NCI-H2029 treated with DMSO at 0.1 percent for 48 hours (cell line): ENCODE data around the gene TMC4.

Experiments
- DNase-seq: peaks from one replicate; lab custom pipeline; 2025; lab: John Stamatoyannopoulos, UW

TMC4 gene

GRCh38 chr19:54155694-54156093, 17.3 kb downstream of the TMC4 start:
- DNase-seq: no peak

GRCh38 chr19:54154603-54155345, 18.2 kb downstream of the TMC4 start:
- DNase-seq: no peak

GRCh38 chr19:54153731-54154326, 19.1 kb downstream of the TMC4 start:
- no peak for DNase-seq

- no peak for DNase-seq
Measured at GRCh38 chr19:54152878-54153524, 20.0 kb downstream of the TMC4 start.

- no peak for DNase-seq
Measured at GRCh38 chr19:54152267-54152666, 20.7 kb downstream of the TMC4 start.

- DNase-seq: no peak
Measured at GRCh38 chr19:54151362-54152035, 21.5 kb downstream of the TMC4 start.

GRCh38 chr19:54149021-54149812, 23.7 kb downstream of the TMC4 start:
- DNase-seq: no peak

GRCh38 chr19:54148158-54148557, 24.8 kb downstream of the TMC4 start:
- no peak for DNase-seq

GRCh38 chr19:54147676-54148075, 25.3 kb downstream of the TMC4 start:
- no peak for DNase-seq

GRCh38 chr19:54145541-54146158, 27.3 kb downstream of the TMC4 start:
- DNase-seq: no peak

- DNase-seq: no peak
Measured at GRCh38 chr19:54142166-54142780, 30.7 kb downstream of the TMC4 start.

- DNase-seq: no peak
Measured at GRCh38 chr19:54141356-54141755, 31.6 kb downstream of the TMC4 start.

GRCh38 chr19:54138489-54139256, 34.3 kb downstream of the TMC4 start:
- no peak for DNase-seq

- no peak for DNase-seq
Measured at GRCh38 chr19:54137699-54138488, 35.1 kb downstream of the TMC4 start, which contains the start of gene CNOT3. Gene CNOT3 (plus strand): TSS chr19:54137762. CDS start chr19:54142979, 5,217 bp downstream.

GRCh38 chr19:54136864-54137698, 35.9 kb downstream of the TMC4 start:
- DNase-seq: peak; percentile 100

GRCh38 chr19:54136086-54136863, 36.7 kb downstream of the TMC4 start:
- no peak for DNase-seq

- DNase-seq: no peak
Measured at GRCh38 chr19:54133957-54134590, 38.9 kb downstream of the TMC4 start.
